Breast epithelium (tissue), 4 donors: Measurements from ENCODE around the gene TSPAN2. TPM values are rescaled to one million over a fixed set of nuclear protein-coding genes. Genes with fewer than 3 reads are reported as not detected.

ENCODE experiments used
- DNase-seq, 2 donors: peaks; one replicate each; pipeline ENCODE4 v3.0.0-alpha.2; 2019; ENCODE audit warnings: low spot score in 2 of 2
- H3K27ac ChIP-seq, 2 donors: fragments of 200-600 bp; sonication (generic) in 1 of 2; one replicate each; pipeline ENCODE4 v1.5.1; 2016 to 2019; ENCODE audit warnings: mild to moderate bottlenecking in 1 of 2
- H3K27me3 ChIP-seq, 2 donors: fragments of 200-600 bp; sonication (generic) in 1 of 2; one replicate each; pipeline versions ENCODE4 v1.5.1 to v1.6.0; 2017 to 2019; ENCODE audit warnings: control low read depth in 1 of 2, mild to moderate bottlenecking in 1 of 2
- H3K36me3 ChIP-seq: fragments of 200-600 bp; one replicate; pipeline ENCODE4 v1.5.1; 2019
- H3K4me1 ChIP-seq, 2 donors: fragments of 200-600 bp; sonication (generic); one replicate each; pipeline ENCODE4 v1.5.1; 2016 to 2019; ENCODE audit warnings: control low read depth in 1 of 2
- H3K4me3 ChIP-seq, 3 donors: fragments of 200-600 bp; sonication (generic); 1 replicate in 2 of 3; 2 replicates in 1 of 3; pipeline ENCODE4 v1.5.1; 2016 to 2019; ENCODE audit warnings: mild to moderate bottlenecking in 3 of 3, moderate library complexity in 2 of 3
- H3K9me3 ChIP-seq, 2 donors: fragments of 200-600 bp; sonication (generic) in 1 of 2; one replicate each; pipeline ENCODE4 v1.5.1; 2016 to 2019; ENCODE audit warnings: control low read depth in 1 of 2
- POLR2A ChIP-seq: fragments of 450-650 bp; IDR thresholded peaks from one replicate; pipeline ENCODE4 v1.6.1; 2016; ENCODE audit warnings: antibody characterized with exemption, mild to moderate bottlenecking, moderate library complexity
- POLR2AphosphoS5 ChIP-seq, 3 donors: sonication (generic); formaldehyde crosslinking; IDR thresholded peaks; one replicate each; pipeline ENCODE4 v1.6.1; 2017; ENCODE audit warnings: antibody characterized with exemption in 3 of 3
- intact Hi-C: fragments of 100-400 bp; cut with DNase I; formaldehyde crosslinking; loops from one replicate; pipeline ENCODE4 v1.15.1; 2023; ENCODE audit warnings: low total_unique reads
- total RNA-seq, 3 donors: library from RNA; depleted of rRNA; stranded (reverse); fragments of >200 nt; gene quantifications; one replicate each; pipeline ENCODE4 v1.1.0, GENCODE V29; 2016
- TF ChIP-seq, protein P1 (sequence below), 3 donors: fragments of 450-650 bp; IDR thresholded peaks; one replicate each; pipeline ENCODE4 v1.5.1; 2016 to 2017; ENCODE audit warnings: antibody characterized with exemption in 3 of 3, mild to moderate bottlenecking in 3 of 3, moderate library complexity in 3 of 3

TSPAN2 gene
- total RNA-seq, 3 donors from 2014 or later = 2.6 to 9.7 (median 3.7) TPM

DNA sequence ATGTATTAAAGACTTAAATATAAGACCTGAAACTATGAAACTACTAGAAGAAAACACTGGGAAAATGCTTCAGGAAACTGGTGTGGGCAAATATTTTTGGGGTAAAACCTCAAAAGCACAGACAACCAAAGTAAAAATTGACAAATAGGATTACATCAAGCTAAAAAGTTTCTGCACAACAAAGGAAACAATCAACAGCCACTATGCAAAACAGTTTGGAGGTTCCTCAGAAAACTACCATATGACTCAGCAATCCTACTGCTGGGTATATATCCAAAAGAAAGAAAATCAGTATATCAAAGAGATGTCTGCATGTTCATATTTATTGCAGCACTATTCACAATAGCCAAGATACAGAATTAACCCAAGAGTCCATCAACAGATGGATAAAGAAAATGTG lies 42.6 kb downstream of the TSPAN2 start:
- intact Hi-C loops = no loop called here
- H3K9me3 ChIP-seq = no peaks in the 10 kb centered on the region
- no peaks in the 10 kb centered on the region for H3K36me3 ChIP-seq
- no peak overlapping the region for H3K27ac ChIP-seq
- no peaks in the 10 kb centered on the region for H3K4me1 ChIP-seq
- TF ChIP-seq POLR2AphosphoS5 (IDR thresholded peaks at IDR 0.05) = no peak
- TF ChIP-seq POLR2A = no peak
- TF ChIP-seq, protein P1, sequence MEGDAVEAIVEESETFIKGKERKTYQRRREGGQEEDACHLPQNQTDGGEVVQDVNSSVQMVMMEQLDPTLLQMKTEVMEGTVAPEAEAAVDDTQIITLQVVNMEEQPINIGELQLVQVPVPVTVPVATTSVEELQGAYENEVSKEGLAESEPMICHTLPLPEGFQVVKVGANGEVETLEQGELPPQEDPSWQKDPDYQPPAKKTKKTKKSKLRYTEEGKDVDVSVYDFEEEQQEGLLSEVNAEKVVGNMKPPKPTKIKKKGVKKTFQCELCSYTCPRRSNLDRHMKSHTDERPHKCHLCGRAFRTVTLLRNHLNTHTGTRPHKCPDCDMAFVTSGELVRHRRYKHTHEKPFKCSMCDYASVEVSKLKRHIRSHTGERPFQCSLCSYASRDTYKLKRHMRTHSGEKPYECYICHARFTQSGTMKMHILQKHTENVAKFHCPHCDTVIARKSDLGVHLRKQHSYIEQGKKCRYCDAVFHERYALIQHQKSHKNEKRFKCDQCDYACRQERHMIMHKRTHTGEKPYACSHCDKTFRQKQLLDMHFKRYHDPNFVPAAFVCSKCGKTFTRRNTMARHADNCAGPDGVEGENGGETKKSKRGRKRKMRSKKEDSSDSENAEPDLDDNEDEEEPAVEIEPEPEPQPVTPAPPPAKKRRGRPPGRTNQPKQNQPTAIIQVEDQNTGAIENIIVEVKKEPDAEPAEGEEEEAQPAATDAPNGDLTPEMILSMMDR (IDR thresholded peaks at IDR 0.05) = no peak
- no peak overlapping the region for H3K4me3 ChIP-seq
- no peak for DNase-seq
- no peaks in the 10 kb centered on the region for H3K27me3 ChIP-seq

DNA sequence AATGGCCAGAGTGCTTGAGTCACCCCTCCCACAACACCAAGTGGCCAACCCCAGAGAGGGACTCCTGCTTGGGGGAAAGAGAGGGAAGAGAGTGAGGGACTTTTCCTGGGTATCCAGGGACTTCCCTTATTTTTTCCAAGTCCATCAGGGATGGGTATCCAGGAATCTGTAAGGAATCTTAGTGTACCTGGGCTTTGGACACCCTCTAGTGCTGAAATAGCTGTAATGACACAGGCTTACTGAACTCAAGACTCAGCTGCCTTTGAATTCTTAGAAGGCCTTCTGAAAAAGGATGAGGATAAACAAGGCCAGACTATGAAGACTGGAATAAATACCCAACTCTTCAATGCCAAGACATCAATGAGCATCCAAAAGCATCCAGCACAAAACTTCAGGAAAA lies 47.6 kb downstream of the TSPAN2 start:
- no peak for DNase-seq
- intact Hi-C loops = no loop called here
- H3K4me3 ChIP-seq = no peak overlapping the region
- H3K27ac ChIP-seq = no peak overlapping the region
- H3K4me1 ChIP-seq = no peaks in the 10 kb centered on the region
- no peaks in the 10 kb centered on the region for H3K27me3 ChIP-seq
- TF ChIP-seq, protein P1 (IDR thresholded peaks at IDR 0.05) = no peak
- TF ChIP-seq POLR2A (no peak), POLR2AphosphoS5 (IDR thresholded peaks at IDR 0.05) (no peak)
- H3K36me3 ChIP-seq = no peaks in the 10 kb centered on the region
- H3K9me3 ChIP-seq = no peaks in the 10 kb centered on the region

DNA sequence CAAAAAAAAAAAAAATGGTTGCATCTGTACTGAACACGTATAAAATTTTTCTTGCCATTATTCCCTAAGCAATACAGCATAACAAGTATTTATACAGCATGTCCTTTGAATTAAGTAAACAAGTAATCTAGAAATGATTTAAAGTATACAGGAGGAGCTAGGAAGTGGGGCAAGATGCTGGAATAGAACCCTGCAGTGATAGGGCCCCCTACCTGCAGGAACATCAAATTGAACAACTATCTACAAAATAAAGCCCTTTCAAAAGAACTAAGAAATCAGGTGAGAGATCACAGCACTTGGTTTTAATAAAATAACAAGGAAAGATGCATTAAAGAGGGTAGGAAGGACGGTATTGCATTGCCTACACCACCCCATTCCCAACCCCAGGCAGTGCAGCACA lies 48.8 kb downstream of the TSPAN2 start:
- no peaks in the 10 kb centered on the region for H3K4me1 ChIP-seq
- H3K27ac ChIP-seq = no peak overlapping the region
- H3K4me3 ChIP-seq = no peak overlapping the region
- no peaks in the 10 kb centered on the region for H3K36me3 ChIP-seq
- H3K27me3 ChIP-seq = no peaks in the 10 kb centered on the region
- intact Hi-C loops = no loop called here
- TF ChIP-seq, protein P1 (IDR thresholded peaks at IDR 0.05) = no peak
- TF ChIP-seq POLR2A (no peak), POLR2AphosphoS5 (IDR thresholded peaks at IDR 0.05) (no peak)
- H3K9me3 ChIP-seq = no peaks in the 10 kb centered on the region
- no peak for DNase-seq

DNA sequence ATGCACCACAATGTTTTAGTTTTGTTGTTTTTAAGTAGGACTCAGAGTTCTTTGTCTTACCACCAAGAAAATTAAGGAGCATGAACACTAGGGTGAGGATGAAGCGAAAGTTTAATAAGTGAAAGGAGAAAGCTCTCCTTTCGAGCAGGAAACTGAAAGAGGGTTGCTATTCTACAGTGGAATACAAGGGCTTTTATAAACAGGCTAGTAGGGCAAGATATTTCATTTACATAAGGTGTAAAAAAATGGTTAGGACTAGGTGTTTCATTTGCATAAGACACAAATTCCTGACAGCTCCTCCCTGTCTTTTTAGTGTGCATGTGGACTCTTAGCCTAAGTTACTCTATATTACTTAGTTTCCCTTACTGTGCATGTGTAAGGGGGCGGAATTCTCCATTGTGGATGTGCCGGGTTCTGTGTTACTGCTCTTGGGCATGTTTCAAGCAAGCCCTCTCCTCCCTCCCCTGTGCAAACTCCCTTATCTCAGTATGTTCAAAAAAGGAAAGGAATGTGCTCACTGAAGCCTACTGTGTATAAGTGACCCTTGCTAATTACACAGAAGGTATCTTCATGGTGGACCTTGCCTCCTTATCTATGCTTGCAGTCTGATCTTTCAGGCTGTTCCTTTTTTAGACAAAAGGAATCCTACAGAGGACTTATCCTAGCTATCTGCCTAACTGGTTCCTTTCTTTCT lies 52.3 kb downstream of the TSPAN2 start:
- TF ChIP-seq POLR2AphosphoS5 (IDR thresholded peaks at IDR 0.05) = no peak
- H3K27ac ChIP-seq = no peak overlapping the region
- H3K27me3 ChIP-seq = no peaks in the 10 kb centered on the region
- intact Hi-C loops = no loop called here
- DNase-seq = no peak
- no peaks in the 10 kb centered on the region for H3K9me3 ChIP-seq
- H3K36me3 ChIP-seq = no peaks in the 10 kb centered on the region
- no peaks in the 10 kb centered on the region for H3K4me1 ChIP-seq
- H3K4me3 ChIP-seq = no peak overlapping the region

DNA sequence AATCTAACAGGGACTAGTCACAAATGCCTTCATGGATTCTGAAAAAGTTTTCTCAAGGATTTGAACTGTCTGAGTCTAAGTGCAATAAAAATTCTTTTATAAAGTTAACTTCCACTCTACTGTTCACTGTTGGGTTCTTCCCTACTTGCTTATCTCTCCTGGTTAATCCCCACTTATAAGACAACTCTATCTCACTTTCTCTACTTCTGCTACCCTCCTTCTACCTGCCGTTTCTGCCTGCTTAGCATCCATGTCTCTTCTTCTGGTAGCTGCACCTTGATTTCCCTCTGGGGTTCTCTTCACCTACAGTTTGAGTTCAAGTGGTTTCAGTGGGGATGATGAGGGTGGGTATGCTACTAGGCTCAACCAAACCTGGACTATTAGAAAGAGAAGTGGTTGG lies 53.7 kb downstream of the TSPAN2 start:
- H3K27me3 ChIP-seq = no peaks in the 10 kb centered on the region
- H3K9me3 ChIP-seq = no peaks in the 10 kb centered on the region
- no peak for DNase-seq
- intact Hi-C loops = no loop called here
- no peaks in the 10 kb centered on the region for H3K4me1 ChIP-seq
- H3K36me3 ChIP-seq = no peaks in the 10 kb centered on the region
- no peak overlapping the region for H3K27ac ChIP-seq
- TF ChIP-seq, protein P1 (IDR thresholded peaks at IDR 0.05) = no peak
- no peak for TF ChIP-seq POLR2A
- no peak for TF ChIP-seq POLR2AphosphoS5 (IDR thresholded peaks at IDR 0.05)
- no peak overlapping the region for H3K4me3 ChIP-seq
